Tibial nerve (tissue), 4 donors: ENCODE results near the gene HAGHL. TPM values are rescaled to one million over a fixed set of nuclear protein-coding genes. Genes with fewer than 3 reads are reported as not detected.

Experiments used
- DNase-seq, 2 donors: peaks; one replicate each; pipeline ENCODE4 v3.0.0-alpha.2; 2019; ENCODE audit warnings: low spot score in 2 of 2
- H3K27ac ChIP-seq, 4 donors: fragments of 200-600 bp; sonication (generic) in 3 of 4; one replicate each; pipeline ENCODE4 v1.5.1; 2017 to 2019; ENCODE audit warnings: mild to moderate bottlenecking in 1 of 4
- H3K27me3 ChIP-seq, 2 donors: fragments of 200-600 bp; sonication (generic) in 1 of 2; one replicate each; pipeline versions ENCODE4 v1.5.1 to v1.6.0; 2017 to 2019
- H3K36me3 ChIP-seq, 3 donors: fragments of 200-600 bp; sonication (generic); one replicate each; pipeline ENCODE4 v1.5.1; 2018 to 2019
- H3K4me1 ChIP-seq, 4 donors: fragments of 200-600 bp; sonication (generic) in 3 of 4; one replicate each; pipeline ENCODE4 v1.5.1; 2017 to 2019
- H3K4me3 ChIP-seq, 4 donors: fragments of 200-600 bp; sonication (generic) in 3 of 4; one replicate each; pipeline ENCODE4 v1.5.1; 2017 to 2019; ENCODE audit warnings: mild to moderate bottlenecking in 1 of 4, moderate library complexity in 1 of 4
- H3K9me3 ChIP-seq, 4 donors: fragments of 200-600 bp; sonication (generic) in 3 of 4; one replicate each; pipeline ENCODE4 v1.5.1; 2017 to 2019
- EP300 ChIP-seq, 2 donors: sonication (generic); formaldehyde crosslinking; IDR thresholded peaks; one replicate each; pipeline ENCODE4 v1.6.1; 2017; ENCODE audit warnings: antibody characterized with exemption in 2 of 2, mild to moderate bottlenecking in 1 of 2
- POLR2A ChIP-seq, 2 donors: fragments of 450-650 bp; IDR thresholded peaks; one replicate each; pipeline ENCODE4 v1.6.1; 2017; ENCODE audit warnings: antibody characterized with exemption in 2 of 2, mild to moderate bottlenecking in 2 of 2, moderate library complexity in 2 of 2
- WGBS, 2 donors: methylation state at CpG; one replicate each; pipeline ENCODE4 v1.1.5; 2018; 5-methylcytosine and 5-hydroxymethylcytosine counted together
- total RNA-seq, 4 donors: library from RNA; depleted of rRNA; stranded (reverse); fragments of >200 nt; gene quantifications; one replicate each; pipeline ENCODE4 v1.1.0, GENCODE V29; 2016
- TF ChIP-seq, protein P1 (sequence below), 5 experiments: fragments of 200-600 bp in 3 of 5; fragments of 450-650 bp in 2 of 5; sonication (generic) in 3 of 5; IDR thresholded peaks; one replicate each; pipeline ENCODE4 v1.5.1; 2016 to 2019; ENCODE audit warnings: antibody characterized with exemption in 5 of 5, mild to moderate bottlenecking in 3 of 5, moderate library complexity in 2 of 5

HAGHL gene, protein sequence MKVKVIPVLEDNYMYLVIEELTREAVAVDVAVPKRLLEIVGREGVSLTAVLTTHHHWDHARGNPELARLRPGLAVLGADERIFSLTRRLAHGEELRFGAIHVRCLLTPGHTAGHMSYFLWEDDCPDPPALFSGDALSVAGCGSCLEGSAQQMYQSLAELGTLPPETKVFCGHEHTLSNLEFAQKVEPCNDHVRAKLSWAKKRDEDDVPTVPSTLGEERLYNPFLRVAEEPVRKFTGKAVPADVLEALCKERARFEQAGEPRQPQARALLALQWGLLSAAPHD
- total RNA-seq, result 10 to 100 TPM in 1 of 4 donors, 1 to 10 TPM in 3; 3.5 to 18.0 (median 6.3) TPM

DNA sequence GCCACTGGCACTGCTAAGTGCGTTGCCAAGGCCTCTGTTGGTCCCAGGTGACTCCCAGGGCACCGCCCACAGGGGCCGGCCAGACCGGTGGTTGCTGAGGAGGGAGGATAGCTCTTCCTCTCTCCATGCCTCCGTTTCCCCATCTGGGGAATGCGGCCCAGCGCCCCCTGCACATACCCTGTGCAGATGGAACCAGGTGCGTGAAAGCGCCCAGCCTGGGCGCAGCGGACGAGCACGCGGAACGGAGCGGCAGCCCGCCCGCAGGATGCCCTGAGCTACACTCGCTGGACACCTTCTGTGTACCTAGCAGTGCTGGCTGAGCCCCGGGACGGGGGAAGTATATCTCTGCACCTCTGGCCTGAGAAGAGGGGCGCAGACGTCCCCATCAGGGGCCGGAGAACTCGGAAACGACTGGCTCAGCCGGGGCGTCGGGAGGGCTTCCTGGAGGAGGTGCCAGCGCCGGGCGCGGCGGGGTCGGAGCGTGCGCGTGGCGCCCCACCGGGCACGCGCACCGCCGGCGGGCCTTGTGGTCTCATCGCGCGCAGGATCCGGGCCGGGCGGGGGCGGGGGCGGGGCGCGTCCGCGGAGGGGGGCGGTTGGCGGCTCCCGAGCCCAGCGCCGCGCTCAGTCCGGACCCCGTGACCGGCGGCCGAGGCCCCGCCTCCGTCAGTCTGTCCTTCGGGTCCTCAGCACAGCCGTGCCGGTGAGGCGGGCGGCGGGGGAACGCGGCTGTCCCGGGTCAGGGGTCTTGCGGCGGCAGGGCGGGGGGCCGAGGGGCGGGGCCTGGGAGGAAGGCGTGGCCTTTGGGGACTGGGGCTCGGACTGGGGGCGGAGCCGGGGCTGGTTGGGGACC is at the start of gene HAGHL, which contains the start of gene CCDC78:
TSS of gene HAGHL (plus strand) at position 669 of the 853 bp plus-strand sequence. CDS start 404 bp downstream, outside the sequence.
TSS of gene CCDC78 (minus strand) at position 6 of the 853 bp plus-strand sequence. CDS start 76 bp downstream, outside the sequence.
- 6 to 7% methylated on average over 9 to 35 of the region's 88 CpGs for WGBS, 2 donors
- peaks cover 0 to 14% of the 10 kb centered on the region in 2 donors for H3K27me3 ChIP-seq
- H3K4me3 ChIP-seq, result peak within 1 kb of the TSS; percentile 37 to 68 (median 54)
- DNase-seq, result no peak
- peaks cover 0 to 39% (median 27%) of the 10 kb centered on the region in 4 donors for H3K4me1 ChIP-seq
- H3K27ac ChIP-seq, result peak within 1 kb of the TSS in 3 of 4 donors; percentile 60 to 71 (median 68)
- H3K36me3 ChIP-seq, result peaks cover 0 to 21% (median 0%) of the 10 kb centered on the region in 3 donors
- TF ChIP-seq, protein P1, sequence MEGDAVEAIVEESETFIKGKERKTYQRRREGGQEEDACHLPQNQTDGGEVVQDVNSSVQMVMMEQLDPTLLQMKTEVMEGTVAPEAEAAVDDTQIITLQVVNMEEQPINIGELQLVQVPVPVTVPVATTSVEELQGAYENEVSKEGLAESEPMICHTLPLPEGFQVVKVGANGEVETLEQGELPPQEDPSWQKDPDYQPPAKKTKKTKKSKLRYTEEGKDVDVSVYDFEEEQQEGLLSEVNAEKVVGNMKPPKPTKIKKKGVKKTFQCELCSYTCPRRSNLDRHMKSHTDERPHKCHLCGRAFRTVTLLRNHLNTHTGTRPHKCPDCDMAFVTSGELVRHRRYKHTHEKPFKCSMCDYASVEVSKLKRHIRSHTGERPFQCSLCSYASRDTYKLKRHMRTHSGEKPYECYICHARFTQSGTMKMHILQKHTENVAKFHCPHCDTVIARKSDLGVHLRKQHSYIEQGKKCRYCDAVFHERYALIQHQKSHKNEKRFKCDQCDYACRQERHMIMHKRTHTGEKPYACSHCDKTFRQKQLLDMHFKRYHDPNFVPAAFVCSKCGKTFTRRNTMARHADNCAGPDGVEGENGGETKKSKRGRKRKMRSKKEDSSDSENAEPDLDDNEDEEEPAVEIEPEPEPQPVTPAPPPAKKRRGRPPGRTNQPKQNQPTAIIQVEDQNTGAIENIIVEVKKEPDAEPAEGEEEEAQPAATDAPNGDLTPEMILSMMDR (IDR thresholded peaks at IDR 0.05), result no peak
- TF ChIP-seq POLR2A (IDR thresholded peaks at IDR 0.05) (no peak), EP300 (IDR thresholded peaks at IDR 0.05) (no peak)
- no peaks in the 10 kb centered on the region for H3K9me3 ChIP-seq

DNA sequence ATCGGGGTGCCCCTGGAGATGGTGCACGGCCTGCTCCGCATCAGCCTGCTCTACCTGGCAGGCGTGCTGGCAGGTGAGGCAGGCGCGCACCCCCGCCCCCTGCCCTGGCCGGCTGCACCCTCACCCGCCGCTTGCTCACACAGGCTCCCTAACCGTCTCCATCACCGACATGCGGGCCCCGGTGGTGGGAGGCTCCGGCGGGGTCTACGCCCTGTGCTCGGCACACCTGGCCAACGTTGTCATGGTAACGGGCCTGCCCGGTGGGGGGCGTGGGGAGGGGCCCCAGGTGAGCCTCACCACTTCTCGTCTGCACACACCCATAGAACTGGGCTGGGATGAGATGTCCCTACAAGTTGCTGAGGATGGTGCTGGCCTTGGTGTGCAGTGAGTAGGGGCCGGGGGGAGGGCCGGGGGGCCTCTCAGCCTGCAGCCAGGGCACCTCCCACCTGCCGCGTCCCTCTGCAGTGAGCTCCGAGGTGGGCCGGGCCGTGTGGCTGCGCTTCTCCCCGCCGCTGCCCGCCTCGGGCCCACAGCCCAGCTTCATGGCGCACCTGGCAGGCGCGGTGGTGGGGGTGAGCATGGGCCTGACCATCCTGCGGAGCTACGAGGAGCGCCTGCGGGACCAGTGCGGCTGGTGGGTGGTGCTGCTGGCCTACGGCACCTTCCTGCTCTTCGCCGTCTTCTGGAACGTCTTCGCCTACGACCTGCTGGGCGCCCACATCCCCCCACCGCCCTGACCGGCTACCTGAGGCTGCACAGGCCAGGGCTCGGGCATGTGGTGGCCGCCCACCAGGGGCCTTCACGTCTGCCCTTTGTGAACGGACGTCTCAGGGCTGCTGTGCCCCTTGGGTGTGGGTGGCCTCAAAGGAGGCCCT is 49.4 kb upstream of the HAGHL start:
- Histone ChIP-seq H3K27ac (no peak overlapping the region), H3K4me3 (no peak overlapping the region), H3K9me3 (no peaks in the 10 kb centered on the region), H3K36me3 (peaks cover 0 to 37% (median 9%) of the 10 kb centered on the region in 3 donors), H3K27me3 (no peaks in the 10 kb centered on the region), H3K4me1 (peaks cover 0 to 51% (median 32%) of the 10 kb centered on the region in 4 donors)
- 58 to 62% methylated on average over 30 to 42 of the region's 57 CpGs for WGBS, 2 donors
- no peak for DNase-seq
- TF ChIP-seq, protein P1 (IDR thresholded peaks at IDR 0.05), result no peak
- TF ChIP-seq EP300 (IDR thresholded peaks at IDR 0.05) (no peak), POLR2A (IDR thresholded peaks at IDR 0.05) (no peak)

DNA sequence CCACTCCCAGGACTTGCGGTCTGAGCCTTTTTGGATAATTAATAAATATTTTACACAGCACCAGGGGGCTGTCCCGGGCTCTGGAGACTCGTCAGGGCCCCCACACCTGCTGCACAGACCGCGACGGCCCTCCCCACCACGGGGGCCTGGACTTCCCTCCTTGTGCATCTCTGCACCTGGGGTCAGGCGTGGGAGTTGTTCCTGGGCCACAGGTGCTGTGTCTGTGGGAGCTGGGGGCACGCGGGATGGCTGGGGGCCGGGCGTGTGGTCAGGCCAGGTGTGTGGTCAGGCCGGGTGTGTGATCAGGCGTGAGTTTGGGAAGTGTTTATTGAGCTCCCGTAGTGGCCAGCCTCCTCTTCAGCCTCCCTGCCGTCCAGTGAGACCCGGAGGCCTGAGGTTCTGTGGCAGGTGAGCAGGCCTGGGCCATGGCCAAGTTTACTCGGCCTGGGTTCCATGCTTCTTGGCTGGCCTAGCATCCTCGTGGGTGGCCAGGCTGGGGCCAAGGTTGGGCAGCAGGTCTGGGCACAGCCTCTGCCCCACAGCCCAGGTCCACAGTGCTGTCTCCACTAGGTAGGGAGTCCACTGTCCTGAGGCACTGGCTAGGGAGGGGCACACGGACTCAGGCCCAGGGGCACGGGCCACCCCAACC is 48.6 kb upstream of the HAGHL start:
- no peaks in the 10 kb centered on the region for H3K27me3 ChIP-seq
- no peak overlapping the region for H3K27ac ChIP-seq
- H3K9me3 ChIP-seq, result no peaks in the 10 kb centered on the region
- H3K36me3 ChIP-seq, result peaks cover 0 to 37% (median 15%) of the 10 kb centered on the region in 3 donors
- 78 to 90% methylated on average over 3 to 21 of the region's 21 CpGs for WGBS, 2 donors
- peaks cover 0 to 59% (median 40%) of the 10 kb centered on the region in 4 donors for H3K4me1 ChIP-seq
- no peak overlapping the region for H3K4me3 ChIP-seq
- no peak for DNase-seq
- TF ChIP-seq POLR2A (IDR thresholded peaks at IDR 0.05) (no peak), EP300 (IDR thresholded peaks at IDR 0.05) (no peak)
- TF ChIP-seq, protein P1 (IDR thresholded peaks at IDR 0.05), result no peak

DNA sequence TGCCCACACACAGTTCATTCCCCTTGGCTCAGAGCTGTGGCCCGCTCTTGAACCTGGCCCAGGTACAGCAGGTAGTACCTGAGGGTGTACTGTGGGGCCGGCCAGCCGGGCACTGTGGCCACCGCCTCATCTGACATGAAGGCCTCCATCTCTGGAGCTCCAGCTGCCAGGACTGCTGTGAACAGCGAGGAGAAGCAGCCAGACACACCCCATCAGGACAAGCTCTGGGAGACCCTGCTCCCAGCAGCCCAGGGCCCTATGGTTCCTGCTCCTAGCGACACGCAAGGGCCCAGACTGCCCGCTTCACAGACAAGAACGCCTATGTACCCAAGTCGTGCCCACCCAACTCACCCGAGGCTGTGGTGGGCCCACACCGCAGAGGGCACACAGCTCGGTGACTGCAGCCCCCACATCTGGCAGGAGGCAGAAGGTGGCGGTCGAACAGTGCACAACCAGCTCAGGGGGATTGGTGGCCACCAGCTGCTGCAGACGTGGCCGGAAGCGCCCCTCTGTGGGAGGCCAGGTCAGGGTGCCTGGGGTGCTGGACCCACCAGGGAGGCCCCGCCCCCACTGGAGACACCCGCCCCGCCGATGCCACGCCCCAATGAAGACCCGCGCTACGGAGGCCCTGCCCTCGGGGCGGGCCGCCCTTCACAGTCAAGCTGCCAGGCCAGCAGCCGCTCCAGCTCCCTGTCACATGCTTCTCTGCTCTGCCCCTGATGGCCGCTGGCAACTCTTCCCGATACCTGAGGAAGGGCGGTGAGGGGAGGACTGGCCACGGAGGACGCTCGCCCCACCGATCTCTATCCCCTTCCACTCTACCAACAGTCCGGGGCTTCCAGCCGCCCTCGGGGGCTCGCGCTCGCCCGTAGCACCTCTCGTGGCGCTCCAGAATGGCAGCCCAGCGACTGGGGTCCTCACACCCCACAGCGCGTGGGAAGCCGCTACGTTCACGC is 47.8 kb upstream of the HAGHL start:
- no peaks in the 10 kb centered on the region for H3K27me3 ChIP-seq
- peaks cover 0 to 29% (median 15%) of the 10 kb centered on the region in 3 donors for H3K36me3 ChIP-seq
- peak overlapping the region; percentile 45 to 91 (median 85) for H3K4me3 ChIP-seq
- TF ChIP-seq, protein P1 (IDR thresholded peaks at IDR 0.05), result no peak
- TF ChIP-seq EP300 (IDR thresholded peaks at IDR 0.05) (peak in 1 of 2 donors; percentile 12), POLR2A (IDR thresholded peaks at IDR 0.05) (peak; percentile 28 to 31)
- peak in 1 of 2 donors; percentile 39 for DNase-seq
- WGBS, 2 donors, result 20 to 56% methylated on average over 17 to 50 of the region's 52 CpGs
- peak overlapping the region; percentile 81 to 97 (median 90) for H3K27ac ChIP-seq
- no peaks in the 10 kb centered on the region for H3K9me3 ChIP-seq
- H3K4me1 ChIP-seq, result peaks cover 0 to 63% (median 44%) of the 10 kb centered on the region in 4 donors
